ENCODE measurements around the gene ST7. TPM values are rescaled to one million over a fixed set of nuclear protein-coding genes. Genes with fewer than 3 reads are reported as not detected.

ST7 gene
- total RNA-seq, 4 donors from 2014 or later, result 7.2 to 47.9 (median 19.1) TPM

DNA sequence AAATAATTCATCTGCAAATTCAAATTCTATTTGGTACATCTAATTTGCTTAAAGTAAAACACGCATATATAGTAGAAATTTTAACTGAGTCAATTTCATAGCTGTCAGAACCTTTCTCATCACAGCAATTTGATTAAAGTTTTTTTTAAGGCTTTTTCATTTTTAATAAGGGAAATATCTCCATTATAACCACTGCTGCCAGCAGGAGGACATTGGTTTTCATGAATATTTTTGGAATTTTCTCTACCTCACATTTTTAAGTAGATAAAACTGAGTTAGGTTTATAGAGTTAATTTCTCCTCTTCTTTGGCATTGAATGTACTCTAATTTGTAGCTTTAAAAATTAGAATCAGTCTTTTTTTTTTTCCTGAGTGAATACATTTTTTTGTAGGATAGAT lies 82.2 kb downstream of the ST7 start:
- in situ Hi-C loops (cut with MboI; ENCODE audit: low pct_ligation_motif_present in 1 of 4, low pct_unique_long_range_greater_than_20kb in 1 of 4, low sequenced_read_pairs in 3 of 4), result no loop called here
- H3K36me3 ChIP-seq, result no peaks in the 10 kb centered on the region
- no peak overlapping the region for H3K4me3 ChIP-seq
- H3K27ac ChIP-seq, result no peak overlapping the region
- intact Hi-C loops (cut with DNase I; ENCODE audit: low total_unique reads), result no loop called here
- peaks cover 0 to under 1% of the 10 kb centered on the region in 2 donors for H3K9me3 ChIP-seq
- peaks cover 0 to 21% (median 6%) of the 10 kb centered on the region in 4 donors for H3K4me1 ChIP-seq
- H3K27me3 ChIP-seq, result no peaks in the 10 kb centered on the region
- TF ChIP-seq POLR2AphosphoS5 (IDR thresholded peaks at IDR 0.05) (no peak), POLR2A (IDR thresholded peaks at IDR 0.05) (no peak), EP300 (IDR thresholded peaks at IDR 0.05; ENCODE audit: low read depth) (no peak)
- TF ChIP-seq, protein P1, sequence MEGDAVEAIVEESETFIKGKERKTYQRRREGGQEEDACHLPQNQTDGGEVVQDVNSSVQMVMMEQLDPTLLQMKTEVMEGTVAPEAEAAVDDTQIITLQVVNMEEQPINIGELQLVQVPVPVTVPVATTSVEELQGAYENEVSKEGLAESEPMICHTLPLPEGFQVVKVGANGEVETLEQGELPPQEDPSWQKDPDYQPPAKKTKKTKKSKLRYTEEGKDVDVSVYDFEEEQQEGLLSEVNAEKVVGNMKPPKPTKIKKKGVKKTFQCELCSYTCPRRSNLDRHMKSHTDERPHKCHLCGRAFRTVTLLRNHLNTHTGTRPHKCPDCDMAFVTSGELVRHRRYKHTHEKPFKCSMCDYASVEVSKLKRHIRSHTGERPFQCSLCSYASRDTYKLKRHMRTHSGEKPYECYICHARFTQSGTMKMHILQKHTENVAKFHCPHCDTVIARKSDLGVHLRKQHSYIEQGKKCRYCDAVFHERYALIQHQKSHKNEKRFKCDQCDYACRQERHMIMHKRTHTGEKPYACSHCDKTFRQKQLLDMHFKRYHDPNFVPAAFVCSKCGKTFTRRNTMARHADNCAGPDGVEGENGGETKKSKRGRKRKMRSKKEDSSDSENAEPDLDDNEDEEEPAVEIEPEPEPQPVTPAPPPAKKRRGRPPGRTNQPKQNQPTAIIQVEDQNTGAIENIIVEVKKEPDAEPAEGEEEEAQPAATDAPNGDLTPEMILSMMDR (IDR thresholded peaks at IDR 0.05), result no peak
- DNase-seq, result no peak
- 90 to 100% methylated on average over 1 of the region's 1 CpG for WGBS, 2 donors (ENCODE audit: low coverage in 1 of 2)

DNA sequence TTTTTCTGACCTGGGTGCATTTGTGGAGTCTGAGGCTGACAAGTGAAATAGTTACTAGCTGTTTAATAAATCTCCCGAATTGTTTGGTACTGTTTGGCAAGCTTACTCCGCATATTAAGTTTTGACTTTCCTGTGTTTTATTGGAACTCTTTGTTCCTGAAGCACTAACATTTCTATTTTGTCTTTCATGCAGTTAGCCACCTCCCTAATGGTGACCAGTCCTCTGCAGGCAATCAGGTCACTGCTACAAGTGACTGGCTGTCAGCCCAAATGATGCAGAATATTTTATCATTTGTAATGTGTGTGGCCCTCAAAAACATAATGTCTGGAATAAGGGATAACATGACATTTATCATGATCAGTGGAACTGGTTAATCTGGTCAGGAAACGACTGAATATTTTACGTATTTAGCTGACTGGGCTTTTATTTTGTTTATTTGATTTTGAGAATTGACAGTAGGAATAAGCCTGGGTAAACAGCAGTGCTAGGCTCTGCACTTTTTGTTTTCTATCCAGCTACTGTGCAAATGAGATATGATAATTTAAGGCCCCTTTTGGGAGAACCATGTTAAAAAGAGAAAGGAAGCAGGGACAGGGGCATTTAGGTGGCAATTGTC lies 82.9 kb downstream of the ST7 start:
- in situ Hi-C loops (cut with MboI; ENCODE audit: low pct_ligation_motif_present in 1 of 4, low pct_unique_long_range_greater_than_20kb in 1 of 4, low sequenced_read_pairs in 3 of 4), result no loop called here

DNA sequence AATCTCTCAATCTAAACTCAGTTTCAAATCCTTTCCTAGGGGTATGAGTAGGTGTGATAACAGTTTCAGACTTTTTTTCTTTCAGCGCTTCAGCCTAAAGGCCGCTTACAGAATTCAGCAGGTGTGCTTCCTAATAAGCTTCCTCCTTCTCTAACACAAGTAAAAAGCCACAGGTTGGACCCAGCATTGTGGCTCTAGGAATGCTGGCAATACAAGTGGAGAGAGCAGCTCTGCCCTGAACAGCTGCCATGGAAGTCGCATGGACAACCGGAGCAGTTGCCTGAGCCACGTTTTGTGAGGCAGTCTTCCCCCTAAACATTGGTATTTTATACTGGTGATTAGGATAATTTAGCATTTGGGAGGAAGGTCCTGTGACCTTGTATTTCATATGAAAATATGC lies 83.5 kb downstream of the ST7 start:
- intact Hi-C loops (cut with DNase I; ENCODE audit: low total_unique reads), result no loop called here
- 80 to 94% methylated on average over 1 to 5 of the region's 5 CpGs for WGBS, 2 donors (ENCODE audit: low coverage in 1 of 2)
- no peak overlapping the region for H3K27ac ChIP-seq

More for the DNA sequence above, 82.9 kb downstream of the ST7 start:
- Histone ChIP-seq H3K4me3 (no peak overlapping the region), H3K36me3 (no peaks in the 10 kb centered on the region), H3K27me3 (no peaks in the 10 kb centered on the region), H3K4me1 (peaks cover 0 to 21% (median 6%) of the 10 kb centered on the region in 4 donors), H3K27ac (no peak overlapping the region), H3K9me3 (no peaks in the 10 kb centered on the region)
- 71 to 73% methylated on average over 4 of the region's 4 CpGs for WGBS, 2 donors (ENCODE audit: low coverage in 1 of 2)
- DNase-seq, result no peak
- TF ChIP-seq POLR2AphosphoS5 (IDR thresholded peaks at IDR 0.05) (no peak), EP300 (IDR thresholded peaks at IDR 0.05; ENCODE audit: low read depth) (no peak), POLR2A (IDR thresholded peaks at IDR 0.05) (no peak)
- TF ChIP-seq, protein P1 (IDR thresholded peaks at IDR 0.05), result no peak
- intact Hi-C loops (cut with DNase I; ENCODE audit: low total_unique reads), result no loop called here

DNA sequence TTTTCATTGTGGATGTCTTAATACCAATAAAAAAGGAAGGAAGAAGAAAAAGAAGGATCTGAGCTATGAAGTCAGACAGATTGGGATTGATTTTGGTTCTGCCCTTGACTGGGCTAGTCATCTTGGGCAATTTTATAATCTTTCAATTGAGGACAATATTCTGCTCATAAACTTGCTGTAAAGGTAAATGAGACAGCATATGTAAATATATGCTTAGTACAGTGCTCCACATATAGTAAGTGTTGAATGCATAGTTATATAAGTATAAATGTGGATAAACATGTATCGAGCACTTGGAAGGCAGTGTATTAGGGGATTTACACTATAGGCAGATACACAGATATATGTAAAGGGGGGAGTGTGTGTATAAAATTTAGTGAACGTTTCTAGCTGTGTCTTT lies 85.1 kb downstream of the ST7 start:
- in situ Hi-C loops (cut with MboI; ENCODE audit: low pct_ligation_motif_present in 1 of 4, low pct_unique_long_range_greater_than_20kb in 1 of 4, low sequenced_read_pairs in 3 of 4) (no loop called here), intact Hi-C loops (cut with DNase I; ENCODE audit: low total_unique reads) (no loop called here)
- no peak overlapping the region for H3K27ac ChIP-seq
- WGBS, 2 donors (ENCODE audit: low coverage in 1 of 2), result 39 to 48% methylated on average over 2 of the region's 2 CpGs
- no peaks in the 10 kb centered on the region for H3K9me3 ChIP-seq
- TF ChIP-seq, protein P1 (IDR thresholded peaks at IDR 0.05), result no peak
- TF ChIP-seq EP300 (IDR thresholded peaks at IDR 0.05; ENCODE audit: low read depth) (no peak), POLR2A (IDR thresholded peaks at IDR 0.05) (no peak), POLR2AphosphoS5 (IDR thresholded peaks at IDR 0.05) (no peak)
- DNase-seq, result no peak
- peaks cover 0 to 21% (median 6%) of the 10 kb centered on the region in 4 donors for H3K4me1 ChIP-seq
- H3K4me3 ChIP-seq, result no peak overlapping the region
- H3K27me3 ChIP-seq, result no peaks in the 10 kb centered on the region
- no peaks in the 10 kb centered on the region for H3K36me3 ChIP-seq

More for the DNA sequence above, 83.5 kb downstream of the ST7 start:
- Histone ChIP-seq H3K27me3 (no peaks in the 10 kb centered on the region), H3K36me3 (no peaks in the 10 kb centered on the region), H3K4me3 (no peak overlapping the region), H3K4me1 (peaks cover 0 to 21% (median 6%) of the 10 kb centered on the region in 4 donors), H3K9me3 (no peaks in the 10 kb centered on the region)
- in situ Hi-C loops (cut with MboI; ENCODE audit: low pct_ligation_motif_present in 1 of 4, low pct_unique_long_range_greater_than_20kb in 1 of 4, low sequenced_read_pairs in 3 of 4), result no loop called here
- no peak for DNase-seq
- TF ChIP-seq POLR2A (IDR thresholded peaks at IDR 0.05), result no peak
- TF ChIP-seq, protein P1 (IDR thresholded peaks at IDR 0.05), result no peak
- no peak for TF ChIP-seq POLR2AphosphoS5 (IDR thresholded peaks at IDR 0.05)
- TF ChIP-seq EP300 (IDR thresholded peaks at IDR 0.05; ENCODE audit: low read depth), result no peak

All from transverse colon (tissue), 4 donors.